GM19238 (cell line): ENCODE results near the gene ASPG.
"Not testable (repeated sequence)": the region's sequence is repeated elsewhere in the genome, so short reads cannot be mapped to it uniquely, and the experiment has no call there.

Source experiments
- DNase-seq: peaks from one replicate; pipeline ENCODE4 v3.0.0; 2011; ENCODE audit warnings: low spot score; ENCODE audit not compliant: insufficient read length

ASPG gene

DNA sequence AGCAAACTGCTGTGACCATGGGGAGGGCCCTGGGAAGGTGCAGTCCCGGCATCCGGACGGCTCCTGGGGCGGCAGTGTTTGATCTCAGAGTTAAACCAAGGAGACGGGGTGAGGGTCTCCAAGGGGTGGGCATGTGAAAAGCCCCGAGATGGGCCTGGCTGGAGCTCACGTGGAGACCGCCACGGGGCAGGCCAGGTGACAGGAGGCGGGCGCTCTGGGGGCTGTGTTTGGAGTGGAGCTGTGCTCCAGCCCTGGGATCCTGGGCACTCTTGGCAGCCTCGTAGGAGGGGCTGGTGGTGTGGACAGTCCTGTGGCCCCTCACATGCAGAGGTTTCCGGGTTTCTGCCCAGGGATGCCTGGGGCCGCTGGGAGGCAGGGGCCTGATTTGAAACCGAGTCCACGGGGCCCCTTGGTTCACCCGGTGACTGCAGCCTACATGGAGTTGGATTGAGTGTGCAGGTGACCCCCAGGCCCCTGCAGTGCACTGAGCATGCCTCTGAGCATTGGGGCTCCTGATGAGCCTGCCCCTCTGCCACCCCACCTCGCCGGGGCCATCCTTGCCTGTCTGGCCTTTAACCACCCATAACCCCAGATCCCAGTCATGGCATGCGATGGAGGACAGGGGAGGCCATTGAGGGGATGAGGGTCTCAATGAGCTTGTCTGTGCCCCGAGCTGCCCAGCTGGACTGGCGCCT is 61.3 kb downstream of the ASPG start:
- no peak for DNase-seq

DNA sequence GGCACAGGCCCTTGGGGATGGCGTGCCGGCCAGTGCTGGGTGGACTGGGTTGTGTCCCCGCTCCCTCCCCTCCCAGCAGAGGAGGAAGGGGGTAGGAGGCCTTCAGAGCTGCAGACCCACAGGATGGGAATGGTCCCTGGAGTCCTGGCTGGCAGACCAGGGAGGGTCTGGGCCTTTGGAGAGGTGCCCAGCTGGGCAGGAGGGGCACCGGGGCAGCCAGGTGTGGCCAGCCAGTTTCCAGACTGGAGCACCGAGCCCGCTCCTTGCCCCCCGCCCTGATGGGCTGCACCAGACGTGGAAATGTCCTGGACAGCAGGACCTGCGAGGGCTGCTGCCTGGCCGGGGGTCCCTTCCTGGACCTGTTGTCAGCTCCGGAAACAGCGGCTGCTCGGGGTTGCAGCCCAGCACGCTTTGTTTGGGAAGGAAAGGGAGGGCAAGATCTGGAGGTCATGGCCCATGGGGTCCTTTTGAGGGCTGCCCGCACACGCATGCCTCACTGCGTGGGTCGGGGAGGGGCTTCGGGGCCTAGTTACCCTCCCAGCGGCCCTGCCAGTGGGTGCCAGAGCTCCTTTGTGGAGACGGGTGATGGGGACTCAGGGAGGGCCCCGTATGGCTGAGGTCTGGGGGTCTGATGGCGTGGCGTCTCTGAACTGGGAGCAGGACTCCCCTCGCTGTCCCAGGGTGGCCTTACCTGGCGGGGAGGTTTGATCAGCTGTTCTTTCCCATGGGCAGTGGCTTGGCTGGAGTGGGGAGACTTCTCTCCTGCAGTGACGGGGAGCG is 62.0 kb downstream of the ASPG start:
- DNase-seq: no peak

DNA sequence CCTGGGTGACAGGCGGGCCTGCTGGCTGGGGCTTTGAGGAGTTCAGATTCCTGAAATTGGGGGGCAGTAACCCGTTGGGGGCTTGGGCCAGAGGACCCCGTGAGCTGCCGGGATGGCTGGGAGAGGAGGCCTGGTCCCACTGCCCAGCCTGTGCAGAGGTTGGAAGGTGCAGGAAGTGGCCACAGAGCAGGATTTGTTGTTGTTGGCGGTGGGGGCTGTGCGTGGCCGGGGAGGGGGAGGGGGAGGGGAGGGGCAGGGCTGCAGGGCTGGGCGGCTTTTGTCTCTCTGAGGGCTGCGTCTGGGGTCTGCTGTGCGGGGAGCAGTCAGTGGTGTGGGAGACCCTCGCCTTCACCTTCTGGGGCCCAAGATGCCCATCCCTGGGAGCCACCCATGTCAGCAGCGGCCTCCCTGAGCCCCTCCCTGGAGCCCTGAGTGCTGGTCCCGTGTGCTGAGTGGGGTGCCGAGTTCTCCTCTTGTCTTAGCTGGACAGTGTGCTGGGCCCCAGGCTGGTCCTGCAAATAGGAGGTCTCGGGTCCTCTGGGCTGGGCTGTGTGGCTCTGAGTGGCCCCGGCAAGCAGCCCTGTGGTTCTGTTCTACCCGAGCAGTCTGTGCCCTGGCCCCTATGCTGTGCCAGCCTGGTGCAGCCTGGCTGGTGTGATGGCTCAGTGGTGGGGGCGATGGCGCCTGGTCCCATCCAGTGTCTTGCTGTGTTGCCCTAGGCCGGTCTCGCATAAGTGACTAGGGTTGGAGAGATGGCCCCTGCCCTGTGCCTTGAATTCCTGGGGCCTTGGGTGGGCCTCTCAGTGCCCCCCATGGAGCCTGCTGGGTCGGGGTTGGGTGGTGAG is 63.2 kb downstream of the ASPG start:
- DNase-seq: no peak

DNA sequence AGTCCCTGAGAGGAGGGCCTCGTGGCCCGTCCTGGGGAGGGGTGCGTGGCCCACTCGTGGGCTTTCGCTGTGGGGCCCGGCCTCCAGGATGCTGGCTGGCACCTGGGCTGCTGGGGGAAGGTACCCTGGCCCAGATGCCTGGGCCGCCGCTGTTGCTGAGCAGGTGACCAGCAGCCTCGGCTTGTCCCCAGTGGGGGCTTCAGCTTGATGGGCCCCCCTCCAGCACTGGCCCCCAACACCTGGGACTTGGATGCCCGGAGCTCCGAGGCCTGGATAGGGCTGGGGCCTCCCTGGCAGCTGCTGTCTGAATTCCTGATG is 63.7 kb downstream of the ASPG start:
- no peak for DNase-seq

DNA sequence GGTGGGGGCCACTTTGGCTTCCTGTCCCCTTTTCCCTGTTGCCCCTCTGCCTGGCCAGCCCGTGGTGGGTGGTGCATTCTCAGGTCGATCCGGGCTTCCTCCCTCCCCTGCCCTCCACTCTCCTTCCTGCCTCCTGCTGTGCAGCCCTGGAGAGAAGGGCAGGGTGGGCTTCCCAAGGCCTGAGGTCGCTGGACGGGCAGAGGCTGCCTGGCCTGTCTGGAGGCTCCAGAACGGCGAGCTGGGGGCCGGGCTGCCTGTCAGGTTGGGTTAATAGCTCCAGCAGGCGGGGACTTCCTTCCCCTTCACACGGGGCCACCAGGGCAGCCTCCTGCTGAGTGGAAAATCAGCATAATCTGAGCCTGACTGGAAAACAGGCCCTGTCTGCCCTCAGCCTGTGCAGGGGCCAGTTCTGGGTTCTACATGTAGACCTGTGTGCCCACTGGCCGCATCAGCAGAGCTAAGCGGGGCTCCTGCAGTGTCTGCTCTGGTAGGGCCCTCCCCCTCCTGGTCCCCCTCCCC is 64.2 kb downstream of the ASPG start:
- DNase-seq: no peak

DNA sequence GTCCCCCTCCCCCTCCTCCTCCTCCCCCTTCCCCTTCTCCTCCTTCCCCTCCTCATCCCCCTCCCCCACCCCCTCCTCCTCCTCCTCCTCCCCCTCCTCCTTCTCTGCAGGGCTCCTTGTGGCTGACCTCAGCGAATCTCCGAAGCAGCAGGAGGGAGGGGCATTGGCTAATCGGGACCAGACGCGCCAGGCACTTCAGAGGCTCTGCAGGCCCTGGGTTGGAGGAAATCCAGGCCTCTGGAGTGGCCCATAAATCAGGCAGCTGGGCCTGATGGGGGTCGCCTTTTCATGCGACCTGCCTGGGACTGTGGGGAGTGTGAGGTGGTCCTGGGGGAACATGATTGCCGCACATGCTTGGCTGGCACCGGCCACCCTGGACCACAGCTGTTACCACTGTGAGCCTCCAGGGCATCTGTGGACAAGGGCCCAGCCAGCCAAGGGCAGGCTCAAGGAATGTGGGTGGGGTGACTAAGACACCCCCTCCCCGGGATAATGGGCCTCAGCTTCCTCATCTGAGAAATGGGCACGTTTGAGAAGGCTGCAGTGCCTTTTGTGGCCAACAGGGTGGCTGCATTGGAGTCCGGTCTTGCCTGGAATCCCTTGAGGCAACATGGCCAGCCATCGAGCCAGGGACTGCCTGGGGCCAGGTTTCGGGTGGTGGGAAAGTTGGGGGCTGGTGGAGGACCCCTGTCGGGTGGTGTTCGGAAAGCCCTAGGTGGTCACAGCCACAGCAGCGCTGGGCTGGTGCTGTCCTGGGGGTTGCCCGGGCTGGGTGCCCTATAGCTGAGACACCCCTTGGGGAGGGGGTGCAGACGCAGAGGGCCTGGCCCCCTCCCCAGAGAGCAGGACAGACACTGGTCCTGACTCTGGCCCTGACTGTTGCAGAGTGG is 64.9 kb downstream of the ASPG start:
- no peak for DNase-seq

DNA sequence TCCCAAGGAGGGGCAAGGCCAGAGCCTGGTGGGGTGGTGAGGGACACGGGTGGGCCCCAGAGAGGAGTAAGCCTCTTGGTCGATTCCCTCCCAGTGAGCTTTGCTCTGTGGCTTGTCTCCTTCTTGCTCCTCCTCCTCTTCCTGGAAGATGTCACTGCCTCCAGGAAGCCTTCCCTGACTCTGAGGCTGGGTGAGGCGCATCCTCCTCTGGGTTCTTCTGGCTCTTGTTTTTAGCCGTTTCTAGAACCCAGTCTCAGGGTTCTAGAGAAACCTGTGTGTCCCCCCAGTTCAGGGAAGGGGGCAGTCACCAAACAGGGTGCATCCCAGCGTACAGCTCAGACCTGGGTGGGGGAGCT is 65.5 kb downstream of the ASPG start:
- DNase-seq: no peak

DNA sequence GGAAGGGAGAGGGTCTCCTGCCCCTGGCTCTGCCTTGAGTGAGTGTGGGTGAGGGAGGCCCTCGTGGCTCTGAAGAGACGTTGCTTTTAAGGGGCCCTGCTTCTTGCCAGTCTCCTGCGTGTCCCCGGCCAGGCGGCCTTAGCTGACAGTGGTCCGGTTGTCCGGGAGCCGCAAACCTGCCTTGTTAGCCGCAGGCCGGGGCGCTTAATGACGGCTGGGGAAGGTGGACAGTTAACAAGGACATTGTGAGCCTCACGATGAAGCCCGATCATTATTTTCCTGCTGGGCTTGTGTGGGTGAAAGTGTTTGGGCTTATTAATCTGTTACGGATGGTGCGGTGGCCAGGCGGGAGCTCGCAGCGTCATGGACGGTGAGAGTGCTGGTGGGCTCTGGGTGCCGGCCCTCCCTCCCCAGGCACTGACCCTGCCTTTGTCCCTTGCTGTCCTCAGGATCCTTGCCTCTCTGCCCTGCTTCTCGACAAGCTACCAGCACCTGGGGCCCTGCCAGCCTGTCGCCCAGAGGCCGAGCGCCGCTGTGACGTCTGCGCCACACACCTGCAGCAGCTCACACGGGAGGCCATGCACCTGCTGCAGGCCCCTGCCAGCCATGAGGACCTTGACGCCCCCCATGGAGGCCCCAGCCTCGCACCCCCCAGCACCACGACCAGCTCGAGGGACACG is 66.2 kb downstream of the ASPG start:
- no peak for DNase-seq

DNA sequence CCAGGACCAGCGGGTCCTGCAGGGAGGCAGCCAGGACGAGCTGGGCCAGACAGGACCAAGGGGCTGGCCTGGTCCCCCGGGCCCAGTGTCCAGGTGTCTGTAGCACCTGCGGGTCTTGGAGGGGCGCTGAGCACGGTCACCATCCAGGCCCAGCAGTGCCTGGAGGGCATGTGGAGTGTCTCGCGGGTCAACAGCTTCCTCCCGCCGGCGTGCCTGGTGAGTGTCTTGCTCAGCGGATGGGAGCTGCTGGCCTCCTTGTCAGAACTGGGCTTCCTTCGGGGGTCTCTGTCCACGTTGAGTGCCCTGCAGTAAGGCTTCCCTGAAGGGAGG is 66.7 kb downstream of the ASPG start:
- DNase-seq: no peak

DNA sequence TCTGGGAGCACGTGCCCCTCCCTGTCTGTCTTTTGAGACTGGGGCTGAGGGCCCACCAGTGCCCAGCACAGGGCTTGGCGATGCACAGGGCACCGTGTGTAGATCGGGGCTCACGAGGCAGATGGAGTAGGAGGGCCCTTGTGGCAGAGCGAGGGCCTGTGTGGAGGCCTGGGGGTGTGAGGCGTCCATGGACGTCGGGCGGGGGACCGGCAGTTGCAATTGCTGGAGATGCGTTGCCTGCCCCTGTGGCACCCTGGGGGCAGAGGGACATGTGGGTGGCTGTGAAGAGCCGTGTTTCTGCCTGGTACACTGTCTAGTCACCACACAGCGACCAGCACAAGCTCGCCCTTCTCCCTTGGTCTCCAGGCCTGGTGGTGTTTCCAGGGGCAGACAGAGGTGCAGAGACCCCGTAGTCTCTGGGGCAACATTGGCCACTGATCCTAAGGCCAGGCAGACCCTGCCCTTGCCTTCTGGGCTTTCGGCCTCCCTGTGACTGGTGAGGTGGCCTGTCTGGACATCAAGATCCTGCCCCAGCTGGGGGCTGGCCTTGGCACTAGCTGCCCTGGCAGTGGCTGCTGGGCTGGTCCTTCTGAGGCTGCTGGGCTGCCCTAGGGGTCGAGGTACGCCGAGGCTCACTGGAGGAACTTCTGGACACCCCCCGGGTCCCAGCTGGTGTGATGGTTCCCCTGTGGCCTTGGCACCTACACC is 67.3 kb downstream of the ASPG start:
- DNase-seq: no peak

DNA sequence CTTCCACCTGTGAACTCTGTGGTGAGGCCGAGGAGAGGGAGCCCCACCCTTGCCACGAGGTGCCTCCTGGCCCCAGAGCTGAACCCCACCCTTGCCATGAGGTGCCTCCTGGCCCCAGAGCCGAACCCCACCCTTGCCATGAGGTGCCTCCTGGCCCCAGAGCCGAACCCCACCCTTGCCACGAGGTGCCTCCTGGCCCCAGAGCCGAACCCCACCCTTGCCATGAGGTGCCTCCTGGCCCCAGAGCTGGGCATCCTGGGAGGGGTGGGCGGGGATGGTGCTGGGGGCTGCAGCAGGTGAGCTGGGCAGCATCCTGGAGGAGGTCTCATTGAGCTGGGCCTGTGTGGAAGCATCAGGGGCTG is 67.9 kb downstream of the ASPG start:
- DNase-seq: not testable (repeated sequence)

DNA sequence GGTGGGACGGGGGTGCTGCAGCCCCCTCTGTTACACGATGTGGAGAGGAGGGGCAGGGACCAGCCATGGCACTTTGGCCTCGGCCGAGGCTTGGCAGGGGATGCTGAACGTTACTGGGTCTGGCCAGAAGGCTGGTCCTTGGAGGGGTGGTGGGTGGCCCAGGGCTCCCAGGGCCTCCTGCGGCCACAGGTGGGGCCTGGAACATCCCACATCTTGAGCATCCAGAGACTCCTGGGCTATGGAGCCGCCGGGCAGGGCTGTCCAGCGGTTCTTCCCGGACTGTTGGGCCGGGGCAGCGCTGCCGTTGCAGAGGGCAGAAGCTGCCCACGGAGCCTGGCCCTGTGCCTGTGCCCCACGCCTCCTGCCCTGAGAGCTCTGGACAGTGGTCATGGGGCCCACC is 68.7 kb downstream of the ASPG start:
- no peak for DNase-seq

DNA sequence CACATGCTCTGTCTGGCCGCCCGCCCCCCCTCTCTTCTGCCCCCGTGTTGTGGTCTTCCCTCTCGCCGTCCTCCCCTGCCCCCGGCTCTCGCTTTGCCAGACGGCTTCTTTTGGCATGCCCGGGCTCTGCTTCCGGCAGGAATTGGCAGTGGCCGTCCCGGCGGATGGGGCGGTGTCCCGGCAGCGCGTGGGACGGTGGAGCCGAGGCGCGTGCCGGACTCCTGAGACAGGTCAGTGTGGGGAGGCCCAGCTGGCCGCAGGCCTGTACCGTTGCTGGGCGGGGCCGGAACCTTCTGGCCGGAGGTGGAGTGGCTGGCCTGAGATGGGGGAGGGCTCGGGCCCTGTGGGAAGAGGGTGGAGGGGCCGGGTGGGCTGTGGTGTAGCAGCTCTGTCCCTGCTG is 70.0 kb downstream of the ASPG start:
- DNase-seq: no peak

DNA sequence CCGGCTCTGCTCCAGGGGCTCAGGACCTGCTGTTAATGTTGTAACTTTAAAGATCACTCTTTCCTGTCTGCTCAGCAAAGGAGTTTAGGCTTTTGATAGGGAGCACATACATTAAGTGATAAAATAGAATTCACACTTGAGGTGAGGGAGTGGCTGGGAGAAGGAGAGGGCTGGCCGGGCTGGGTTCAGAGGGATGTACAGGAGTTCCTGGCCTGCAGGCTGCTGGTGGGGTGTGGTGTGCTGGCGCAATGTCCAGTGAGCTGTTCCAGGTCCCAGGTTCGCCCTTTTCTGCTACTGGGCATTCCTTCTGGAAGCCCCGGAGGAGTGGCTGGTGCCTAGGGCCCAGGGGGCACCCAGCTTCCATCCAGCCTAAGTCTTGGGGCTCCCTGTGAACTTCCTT is 70.6 kb downstream of the ASPG start:
- no peak for DNase-seq

DNA sequence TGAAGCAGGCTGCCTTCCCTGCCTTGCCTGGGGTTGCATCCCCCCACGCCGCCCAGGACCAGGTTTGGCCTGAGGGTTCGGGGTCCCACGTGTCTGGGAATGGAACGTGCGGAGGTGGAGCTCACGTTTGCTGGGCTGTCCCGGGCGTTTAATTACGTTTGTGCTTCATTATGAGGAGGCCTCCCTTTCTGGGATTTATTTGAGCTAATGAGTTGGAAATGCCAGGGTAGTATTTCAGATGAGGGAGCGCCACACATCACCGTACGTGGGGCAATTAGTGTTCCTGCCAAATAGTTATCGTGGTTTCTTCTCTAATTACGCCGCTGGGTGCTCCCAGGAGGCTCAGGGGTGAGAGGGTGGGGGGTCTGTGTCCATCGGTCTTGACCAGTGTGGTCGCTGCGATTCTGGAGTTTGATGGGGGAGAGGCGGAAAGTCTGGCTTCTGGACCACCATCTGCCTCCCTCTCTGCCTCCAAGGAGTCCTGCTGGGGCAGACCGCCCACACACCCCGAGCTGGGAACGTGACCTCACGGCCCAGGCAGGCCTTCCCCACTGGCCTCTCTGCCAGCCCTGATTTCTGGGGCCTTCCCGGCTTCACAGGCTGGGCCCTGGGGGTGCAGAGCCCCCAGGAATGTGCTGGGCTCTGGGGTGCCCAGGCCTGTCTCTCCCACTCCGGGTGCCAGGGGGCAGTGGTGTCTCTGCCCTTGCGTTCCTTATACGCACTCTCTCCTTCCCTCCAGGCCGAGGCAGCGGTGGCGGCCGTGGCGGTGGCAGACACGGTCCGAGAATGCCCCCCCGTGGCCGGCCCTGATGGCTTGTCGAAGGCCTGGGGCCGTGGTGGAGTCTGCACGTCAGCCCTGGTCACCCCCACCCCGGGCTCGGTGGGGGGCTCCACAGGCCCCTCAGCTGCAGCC is 71.8 kb downstream of the ASPG start:
- no peak for DNase-seq

DNA sequence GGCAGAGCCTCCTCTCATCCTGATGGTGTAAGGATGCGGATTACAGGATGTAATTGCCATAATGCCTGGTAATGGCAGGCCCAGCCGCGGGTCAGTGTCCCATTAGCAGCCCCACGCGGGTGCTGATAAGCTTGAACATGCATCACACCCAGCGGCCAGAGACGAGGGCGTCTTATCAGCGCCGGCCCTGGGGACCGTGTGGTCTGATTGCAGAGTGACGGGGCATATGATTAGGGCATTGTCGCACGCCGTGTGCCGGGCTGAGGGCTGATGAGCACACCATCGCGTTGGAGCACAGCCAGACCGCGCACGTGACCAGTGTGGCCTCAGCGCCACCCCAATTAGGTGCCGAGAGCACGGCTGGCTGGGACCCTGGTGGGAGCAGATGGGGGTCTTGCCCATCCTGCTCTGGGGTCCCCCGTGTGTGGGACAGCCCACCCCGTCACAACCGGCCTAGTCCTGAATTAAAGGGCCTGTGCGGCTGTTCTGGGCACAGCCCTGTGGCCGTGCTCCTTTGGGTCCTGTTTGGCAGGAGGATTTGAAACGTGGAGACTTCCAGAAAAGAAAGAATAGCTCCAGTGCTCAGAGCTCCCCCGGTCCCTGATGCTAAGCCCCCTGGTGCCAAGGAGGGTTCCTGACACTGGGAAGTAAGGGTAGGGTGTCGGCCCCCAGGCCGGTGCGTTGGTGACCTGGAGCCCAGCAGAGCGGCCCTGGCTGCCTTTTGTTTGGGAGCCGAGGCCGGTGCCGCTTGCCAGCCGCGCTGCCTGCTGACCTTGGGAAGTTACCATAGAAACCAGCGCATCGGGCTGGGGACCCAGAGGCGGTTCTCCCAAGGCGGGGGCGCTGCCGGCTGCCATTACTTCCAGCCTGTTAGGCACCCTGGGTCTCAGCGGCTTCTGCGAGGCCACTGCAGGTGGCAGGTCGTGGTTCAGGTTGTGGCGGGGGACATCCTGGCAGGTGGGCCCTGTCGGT is 73.6 kb downstream of the ASPG start:
- DNase-seq: no peak

DNA sequence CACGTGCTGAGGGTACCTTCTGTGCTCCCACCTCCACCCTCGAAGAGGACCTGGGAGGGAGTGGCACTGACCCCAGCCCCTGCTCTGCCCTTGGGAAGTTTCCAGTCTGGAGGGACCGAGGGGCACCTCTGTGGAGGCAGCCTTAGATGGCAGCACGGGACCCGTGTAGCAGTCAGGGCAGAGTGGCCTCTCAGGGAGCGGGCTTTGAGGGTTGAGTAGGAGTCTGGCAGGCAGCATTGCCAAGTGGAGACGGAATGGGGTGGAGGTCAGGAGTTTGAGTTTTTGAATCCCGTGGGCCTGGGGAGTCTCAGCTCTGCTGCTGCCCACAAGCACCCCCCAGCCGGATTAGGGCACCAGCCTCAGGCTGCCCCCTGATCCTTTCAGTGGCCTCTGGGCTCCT is 74.5 kb downstream of the ASPG start:
- DNase-seq: no peak
